ENCODE data around the gene RTL9. TPM values are rescaled to one million over a fixed set of nuclear protein-coding genes. Genes with fewer than 3 reads are reported as not detected.

The RTL9 gene
- total RNA-seq, 1 experiment from 2014 or later = 0.29 TPM

DNA sequence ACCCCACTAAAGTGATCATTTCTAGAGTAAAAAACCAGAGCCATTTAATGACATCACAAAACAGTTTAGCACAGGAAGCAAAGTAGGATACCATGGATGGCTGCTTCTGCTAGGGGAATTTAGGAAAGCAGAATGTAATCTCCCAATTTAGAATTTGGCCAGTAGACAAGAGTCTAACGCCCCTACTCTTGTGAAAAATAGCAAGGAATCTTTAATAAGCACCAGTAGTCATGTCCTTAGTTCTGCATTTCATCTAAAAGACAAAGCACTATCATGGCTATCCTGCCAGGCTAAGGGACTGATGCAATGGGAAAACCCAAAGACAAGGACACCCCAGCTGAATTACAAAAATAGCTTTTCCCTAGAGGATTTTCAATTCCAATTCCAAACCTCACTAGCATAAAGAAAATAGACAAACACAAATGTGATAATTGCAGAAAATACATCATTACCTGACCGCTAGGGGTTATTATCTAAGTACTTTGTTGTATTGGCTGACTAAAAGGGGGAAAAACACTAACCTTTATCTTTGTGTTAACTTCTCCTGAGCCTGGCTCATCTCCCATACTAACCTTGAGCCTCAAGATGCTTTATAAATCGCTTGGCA is 38.2 kb upstream of the RTL9 start:
- DNase-seq = no peak
- Histone ChIP-seq H3F3A (ENCODE audit: low read length, unreplicated experiment) (no peaks in the 10 kb centered on the region), H3K27me3 (ENCODE audit: low read length) (no peaks in the 10 kb centered on the region), H3K36me3 (ENCODE audit: low read depth, low read length) (no peaks in the 10 kb centered on the region), H3K4me3 (ENCODE audit: low read length) (no peak overlapping the region), H4K20me1 (ENCODE audit: low read length) (peaks cover 5% of the 10 kb centered on the region), H3K9ac (ENCODE audit: low read length) (no peak overlapping the region), H2AFZ (ENCODE audit: low read length) (no peak overlapping the region), H3K4me1 (ENCODE audit: insufficient read depth, low read length) (peaks cover 26% of the 10 kb centered on the region), H3K79me2 (ENCODE audit: low read length) (peaks cover 24% of the 10 kb centered on the region), H3K27ac (ENCODE audit: low read length) (no peak overlapping the region), H3K9me2 (replicated peaks; ENCODE audit: low read length) (no peaks in the 10 kb centered on the region), H3K9me3 (ENCODE audit: low read length) (no peaks in the 10 kb centered on the region), H3K4me2 (ENCODE audit: low read length) (no peak overlapping the region)
- ATAC-seq = no peak
- ChIA-PET POLR2A (ENCODE audit: unreplicated experiment) (no interaction called here), CTCF (no interaction called here)
- no TSS peak for BruUV-seq (replicated peaks)
- TF ChIP-seq EZH2 (IDR thresholded peaks at IDR 0.05; ENCODE audit: low read length, unreplicated experiment) (no peak), EZH2phosphoT487 (IDR thresholded peaks at IDR 0.05; ENCODE audit: borderline replicate concordance, low read length) (no peak), CTCF (conservative IDR thresholded peaks at IDR 0.05; ENCODE audit: low read depth, low read length) (no peak)
- intact Hi-C loops (cut with micrococcal nuclease) = no loop called here

GRCh38 chrX:110321081-110321480 is 37.6 kb upstream of the RTL9 start:
- no peaks in the 10 kb centered on the region for H3K27me3 ChIP-seq (ENCODE audit: low read length)
- ATAC-seq (no peak), DNase-seq (no peak)
- no TSS peak for BruUV-seq (replicated peaks)
- H3K9ac ChIP-seq (ENCODE audit: low read length) = no peak overlapping the region
- H3F3A ChIP-seq (ENCODE audit: low read length, unreplicated experiment) = no peaks in the 10 kb centered on the region
- CTCF ChIA-PET = no interaction called here
- TF ChIP-seq EZH2 (IDR thresholded peaks at IDR 0.05; ENCODE audit: low read length, unreplicated experiment) (no peak), EZH2phosphoT487 (IDR thresholded peaks at IDR 0.05; ENCODE audit: borderline replicate concordance, low read length) (no peak), CTCF (conservative IDR thresholded peaks at IDR 0.05; ENCODE audit: low read depth, low read length) (no peak)
- H3K4me3 ChIP-seq (ENCODE audit: low read length) = no peak overlapping the region
- H2AFZ ChIP-seq (ENCODE audit: low read length) = no peak overlapping the region
- no peak overlapping the region for H3K4me2 ChIP-seq (ENCODE audit: low read length)
- 0 out of 2 replicates have a peak, but pooled peaks cover under 1% of the 10 kb centered on the region for H4K20me1 ChIP-seq (ENCODE audit: low read length)
- H3K9me3 ChIP-seq (ENCODE audit: low read length) = no peaks in the 10 kb centered on the region
- no peaks in the 10 kb centered on the region for H3K36me3 ChIP-seq (ENCODE audit: low read depth, low read length)
- peaks cover 26% of the 10 kb centered on the region for H3K4me1 ChIP-seq (ENCODE audit: insufficient read depth, low read length)
- no peaks in the 10 kb centered on the region for H3K9me2 ChIP-seq (replicated peaks; ENCODE audit: low read length)
- no peak overlapping the region for H3K27ac ChIP-seq (ENCODE audit: low read length)
- POLR2A ChIA-PET (ENCODE audit: unreplicated experiment) = no interaction called here
- intact Hi-C loops (cut with micrococcal nuclease) = no loop called here
- H3K79me2 ChIP-seq (ENCODE audit: low read length) = peaks cover 18% of the 10 kb centered on the region

GRCh38 chrX:110321670-110322069 is 37.0 kb upstream of the RTL9 start:
- TF ChIP-seq EZH2 (IDR thresholded peaks at IDR 0.05; ENCODE audit: low read length, unreplicated experiment) (no peak), CTCF (conservative IDR thresholded peaks at IDR 0.05; ENCODE audit: low read depth, low read length) (no peak), EZH2phosphoT487 (IDR thresholded peaks at IDR 0.05; ENCODE audit: borderline replicate concordance, low read length) (no peak)
- H3K79me2 ChIP-seq (ENCODE audit: low read length) = peaks cover 12% of the 10 kb centered on the region
- no peaks in the 10 kb centered on the region for H3K27me3 ChIP-seq (ENCODE audit: low read length)
- no peaks in the 10 kb centered on the region for H3K9me3 ChIP-seq (ENCODE audit: low read length)
- peaks cover 26% of the 10 kb centered on the region for H3K4me1 ChIP-seq (ENCODE audit: insufficient read depth, low read length)
- H3K4me2 ChIP-seq (ENCODE audit: low read length) = no peak overlapping the region
- H2AFZ ChIP-seq (ENCODE audit: low read length) = no peak overlapping the region
- intact Hi-C loops (cut with micrococcal nuclease) = loop anchor here (2.0 kb wide), 2 partner anchors 19 to 87 kb away; no protein-coding TSS in a partner anchor
- H3K27ac ChIP-seq (ENCODE audit: low read length) = no peak overlapping the region
- ChIA-PET CTCF (no interaction called here), POLR2A (ENCODE audit: unreplicated experiment) (no interaction called here)
- no peak overlapping the region for H3K4me3 ChIP-seq (ENCODE audit: low read length)
- H3K9me2 ChIP-seq (replicated peaks; ENCODE audit: low read length) = no peaks in the 10 kb centered on the region
- no peaks in the 10 kb centered on the region for H3F3A ChIP-seq (ENCODE audit: low read length, unreplicated experiment)
- H4K20me1 ChIP-seq (ENCODE audit: low read length) = no peaks in the 10 kb centered on the region
- H3K36me3 ChIP-seq (ENCODE audit: low read depth, low read length) = no peaks in the 10 kb centered on the region
- BruUV-seq (replicated peaks) = no TSS peak
- ATAC-seq (no peak), DNase-seq (no peak)
- H3K9ac ChIP-seq (ENCODE audit: low read length) = no peak overlapping the region

Measured in PC-3 (cell line).